Spleen (tissue), 7 donors: ENCODE data around the gene AKAP13.

Source experiments
- POLR2A ChIP-seq, 3 donors: fragments of 450-650 bp; IDR thresholded peaks; one replicate each; pipeline ENCODE4 v1.5.1; 2017; ENCODE audit warnings: antibody characterized with exemption in 3 of 3, mild to moderate bottlenecking in 1 of 3
- TF ChIP-seq, protein P1 (sequence below), 11 experiments: fragments of 200-600 bp in 7 of 11; fragments of 450-650 bp in 4 of 11; sonication (generic) in 4 of 11; IDR thresholded peaks in 8 of 11; conservative IDR thresholded peaks in 3 of 11; 1 replicate in 7 of 11; 2 replicates in 4 of 11; pipeline versions ENCODE4 v1.4.0 to v1.8.0; 2016 to 2021; ENCODE audit warnings: antibody characterized with exemption in 11 of 11, inconsistent platforms in 4 of 11, mild to moderate bottlenecking in 1 of 11
- donor health status: DM: no; HTN: no; CAD: no; lungs with moderate emphysema.
- donor health status: DM: no; HTN: no; CAD: no.
- donor health status: DM: no; HTN: no; CAD: no.

DNA sequence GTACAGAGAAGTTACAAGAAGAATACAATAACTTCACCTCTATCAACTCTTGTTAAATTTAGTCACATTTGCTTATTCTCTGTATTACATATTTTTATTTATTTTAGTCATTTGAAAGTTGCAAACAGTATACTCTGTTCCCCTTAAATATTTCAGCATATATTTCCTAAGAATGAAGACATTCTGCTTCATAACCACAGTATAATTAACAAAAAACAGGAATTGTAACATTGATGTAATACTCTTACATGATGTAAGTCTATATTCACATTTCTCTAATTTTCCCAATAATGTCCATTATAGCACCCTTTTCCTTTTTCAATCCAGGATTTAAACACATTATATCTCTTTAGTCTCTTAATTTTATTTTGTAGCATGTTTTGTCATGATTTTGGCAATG lies 112.0 kb downstream of the AKAP13 start:
- no peak for TF ChIP-seq POLR2A (IDR thresholded peaks at IDR 0.05)
- TF ChIP-seq, protein P1, sequence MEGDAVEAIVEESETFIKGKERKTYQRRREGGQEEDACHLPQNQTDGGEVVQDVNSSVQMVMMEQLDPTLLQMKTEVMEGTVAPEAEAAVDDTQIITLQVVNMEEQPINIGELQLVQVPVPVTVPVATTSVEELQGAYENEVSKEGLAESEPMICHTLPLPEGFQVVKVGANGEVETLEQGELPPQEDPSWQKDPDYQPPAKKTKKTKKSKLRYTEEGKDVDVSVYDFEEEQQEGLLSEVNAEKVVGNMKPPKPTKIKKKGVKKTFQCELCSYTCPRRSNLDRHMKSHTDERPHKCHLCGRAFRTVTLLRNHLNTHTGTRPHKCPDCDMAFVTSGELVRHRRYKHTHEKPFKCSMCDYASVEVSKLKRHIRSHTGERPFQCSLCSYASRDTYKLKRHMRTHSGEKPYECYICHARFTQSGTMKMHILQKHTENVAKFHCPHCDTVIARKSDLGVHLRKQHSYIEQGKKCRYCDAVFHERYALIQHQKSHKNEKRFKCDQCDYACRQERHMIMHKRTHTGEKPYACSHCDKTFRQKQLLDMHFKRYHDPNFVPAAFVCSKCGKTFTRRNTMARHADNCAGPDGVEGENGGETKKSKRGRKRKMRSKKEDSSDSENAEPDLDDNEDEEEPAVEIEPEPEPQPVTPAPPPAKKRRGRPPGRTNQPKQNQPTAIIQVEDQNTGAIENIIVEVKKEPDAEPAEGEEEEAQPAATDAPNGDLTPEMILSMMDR (IDR thresholded peaks at IDR 0.05 in 8 of 11, conservative IDR thresholded peaks at IDR 0.05 in 3 of 11): no peak
